Limb (tissue), 2 donors: Measurements from ENCODE around the gene LENG8.
"Not testable (repeated sequence)": the region's sequence is repeated elsewhere in the genome, so short reads cannot be mapped to it uniquely, and the experiment has no call there.

Experiments
- DNase-seq, 2 donors: peaks; one replicate each; pipeline ENCODE4 v3.0.0-alpha.2; 2016; ENCODE audit errors: extremely low spot score in 2 of 2

The LENG8 gene

GRCh38 chr19:54439174-54439851 is 9.7 kb upstream of the LENG8 start:
- DNase-seq = peak in 1 of 2 donors; percentile 74

DNA sequence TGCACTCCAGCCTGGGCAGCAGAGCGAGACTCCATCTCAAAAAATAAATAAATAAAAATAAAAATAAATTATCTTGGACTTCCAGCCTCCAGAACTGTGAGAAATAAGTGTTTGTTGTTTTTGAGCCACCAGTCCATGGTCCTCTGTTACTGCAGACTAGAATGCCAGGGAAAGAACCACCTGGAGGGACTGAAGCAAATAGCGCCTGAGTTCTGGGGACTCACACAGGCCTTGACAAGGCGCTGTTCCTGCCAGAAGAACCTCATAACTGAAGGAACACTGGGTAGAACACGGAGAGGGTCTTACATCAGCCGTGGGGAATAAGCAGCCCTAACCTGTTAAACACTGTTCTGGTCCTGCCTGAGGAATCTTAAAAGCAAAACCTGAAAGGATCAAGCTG is 8.4 kb upstream of the LENG8 start:
- no peak for DNase-seq

DNA sequence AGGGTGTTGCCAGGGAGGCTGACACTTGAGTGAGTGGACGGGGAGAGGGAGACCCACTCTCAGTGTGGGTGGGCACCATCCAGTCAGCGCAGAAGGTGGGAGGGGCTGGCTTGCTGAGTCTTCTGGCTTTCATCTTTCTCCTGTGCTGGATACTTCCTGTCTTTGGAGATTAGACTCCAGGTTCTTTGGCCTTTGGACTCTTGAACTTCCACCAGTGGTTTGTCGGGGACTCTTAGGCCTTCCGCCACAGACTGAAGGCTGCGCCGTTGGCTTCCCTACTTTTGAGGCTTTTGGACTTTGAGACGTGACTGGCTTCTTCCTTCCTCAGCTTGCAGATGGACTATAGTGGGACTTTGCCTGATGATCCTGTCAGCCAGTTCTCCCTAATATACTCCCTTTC is 4.3 kb upstream of the LENG8 start:
- no peak for DNase-seq

GRCh38 chr19:54446349-54446748 is 2.6 kb upstream of the LENG8 start:
- not testable (repeated sequence) for DNase-seq

GRCh38 chr19:54448040-54448773 is 792 bp upstream of the LENG8 start:
- DNase-seq = peak in 1 of 2 donors; percentile 82

DNA sequence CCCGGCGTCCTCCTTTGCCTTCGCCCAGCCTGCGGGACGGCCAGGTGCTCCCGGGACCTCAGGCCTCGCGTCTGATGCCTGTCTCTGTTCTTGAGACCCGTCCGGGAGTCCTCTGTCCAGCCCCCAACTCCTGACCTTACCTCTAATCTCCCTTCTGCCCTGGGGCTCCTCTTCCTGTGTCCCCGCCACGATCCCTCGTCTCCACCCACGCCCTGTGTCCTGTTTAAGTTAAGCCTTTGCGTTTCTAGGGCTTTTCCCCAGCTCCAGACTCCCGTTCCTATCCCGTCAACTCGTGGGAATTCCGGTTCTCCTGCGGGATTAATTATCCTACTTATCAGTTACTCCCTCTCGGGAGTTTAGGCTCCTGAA is 686 bp downstream of the LENG8 start:
- no peak for DNase-seq

- no peak for DNase-seq
Observed at GRCh38 chr19:54451331-54451871, 2.4 kb downstream of the LENG8 start.

DNA sequence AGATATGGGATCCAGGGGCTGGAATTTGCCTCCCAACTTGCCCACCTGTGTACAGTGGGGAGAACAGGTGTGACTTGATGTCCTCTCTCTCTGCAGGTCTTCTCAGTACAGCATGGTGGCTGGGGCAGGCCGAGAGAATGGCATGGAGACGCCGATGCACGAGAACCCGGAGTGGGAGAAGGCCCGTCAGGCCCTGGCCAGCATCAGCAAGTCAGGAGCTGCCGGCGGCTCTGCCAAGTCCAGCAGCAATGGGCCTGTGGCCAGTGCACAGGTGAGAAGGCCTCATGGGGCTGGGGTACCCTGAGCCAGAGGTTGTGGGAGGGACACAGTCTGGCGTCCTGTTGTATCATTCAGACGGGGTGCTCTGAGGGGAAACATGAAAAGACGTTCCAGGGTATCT is 3.0 kb downstream of the LENG8 start:
- no peak for DNase-seq

GRCh38 chr19:54452626-54453025 is 3.6 kb downstream of the LENG8 start:
- DNase-seq = no peak

GRCh38 chr19:54453921-54454780 is 5.2 kb downstream of the LENG8 start:
- no peak for DNase-seq

DNA sequence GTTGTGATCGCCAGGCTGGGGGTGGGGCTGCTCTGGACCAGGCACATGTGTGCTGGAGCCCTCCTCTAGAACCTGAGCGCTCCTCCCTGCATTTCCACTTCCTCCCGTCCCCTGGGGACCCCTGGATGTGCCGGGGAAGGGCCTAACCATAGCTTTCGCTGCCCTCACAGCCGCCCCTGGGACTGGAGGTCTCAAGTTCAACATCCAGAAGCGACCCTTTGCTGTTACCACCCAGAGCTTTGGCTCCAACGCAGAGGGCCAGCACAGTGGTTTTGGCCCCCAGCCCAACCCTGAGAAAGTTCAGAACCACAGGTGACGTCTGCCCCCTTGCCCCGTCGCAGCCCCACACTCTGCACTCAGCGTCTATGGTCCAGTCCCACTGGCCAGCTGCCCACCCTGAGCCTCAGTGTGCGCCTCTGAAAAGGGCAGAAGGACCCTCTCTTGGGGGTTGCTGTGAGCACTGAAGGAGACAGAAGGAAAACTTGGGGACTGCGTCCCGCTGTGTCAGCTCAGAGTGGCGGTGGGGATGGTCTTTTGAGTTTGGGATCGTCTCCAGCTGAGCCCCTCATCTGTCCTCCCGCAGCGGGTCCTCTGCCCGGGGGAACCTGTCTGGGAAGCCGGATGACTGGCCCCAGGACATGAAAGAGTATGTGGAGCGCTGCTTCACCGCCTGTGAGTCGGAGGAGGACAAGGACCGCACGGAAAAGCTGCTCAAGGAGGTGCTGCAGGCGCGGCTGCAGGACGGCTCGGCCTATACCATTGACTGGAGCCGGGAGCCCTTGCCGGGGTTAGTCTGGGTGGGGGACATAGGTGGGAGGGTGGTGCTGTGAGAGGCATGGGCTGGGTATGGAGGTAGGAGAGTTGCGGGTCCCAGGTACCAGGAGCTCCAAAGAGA is 6.0 kb downstream of the LENG8 start:
- DNase-seq = no peak

DNA sequence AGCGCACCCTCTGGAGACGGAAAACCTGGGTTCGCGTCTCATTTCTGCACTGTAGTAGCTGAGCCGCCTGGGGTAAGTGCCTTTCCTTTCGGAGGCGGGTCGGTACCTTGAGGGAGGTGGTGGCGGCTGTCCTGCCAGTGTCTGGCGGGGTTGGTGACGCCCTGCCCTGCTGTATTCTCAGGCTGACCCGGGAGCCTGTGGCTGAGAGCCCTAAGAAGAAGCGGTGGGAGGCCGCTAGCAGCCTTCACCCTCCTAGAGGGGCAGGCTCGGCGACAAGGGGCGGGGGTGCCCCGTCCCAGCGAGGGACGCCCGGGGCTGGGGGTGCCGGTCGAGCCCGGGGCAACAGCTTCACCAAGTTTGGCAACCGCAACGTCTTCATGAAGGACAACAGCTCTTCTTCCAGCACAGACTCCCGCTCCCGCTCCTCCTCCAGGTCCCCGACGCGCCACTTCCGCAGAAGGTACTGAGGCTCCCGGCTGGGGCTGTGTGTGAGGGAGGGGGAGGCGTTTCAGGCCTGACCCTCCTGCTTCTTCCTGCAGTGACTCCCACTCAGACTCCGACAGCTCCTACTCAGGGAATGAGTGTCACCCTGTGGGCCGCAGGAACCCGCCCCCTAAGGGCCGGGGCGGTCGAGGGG is 6.9 kb downstream of the LENG8 start:
- DNase-seq = no peak

- no peak for DNase-seq
Observed at GRCh38 chr19:54456423-54457373, 7.7 kb downstream of the LENG8 start.

DNA sequence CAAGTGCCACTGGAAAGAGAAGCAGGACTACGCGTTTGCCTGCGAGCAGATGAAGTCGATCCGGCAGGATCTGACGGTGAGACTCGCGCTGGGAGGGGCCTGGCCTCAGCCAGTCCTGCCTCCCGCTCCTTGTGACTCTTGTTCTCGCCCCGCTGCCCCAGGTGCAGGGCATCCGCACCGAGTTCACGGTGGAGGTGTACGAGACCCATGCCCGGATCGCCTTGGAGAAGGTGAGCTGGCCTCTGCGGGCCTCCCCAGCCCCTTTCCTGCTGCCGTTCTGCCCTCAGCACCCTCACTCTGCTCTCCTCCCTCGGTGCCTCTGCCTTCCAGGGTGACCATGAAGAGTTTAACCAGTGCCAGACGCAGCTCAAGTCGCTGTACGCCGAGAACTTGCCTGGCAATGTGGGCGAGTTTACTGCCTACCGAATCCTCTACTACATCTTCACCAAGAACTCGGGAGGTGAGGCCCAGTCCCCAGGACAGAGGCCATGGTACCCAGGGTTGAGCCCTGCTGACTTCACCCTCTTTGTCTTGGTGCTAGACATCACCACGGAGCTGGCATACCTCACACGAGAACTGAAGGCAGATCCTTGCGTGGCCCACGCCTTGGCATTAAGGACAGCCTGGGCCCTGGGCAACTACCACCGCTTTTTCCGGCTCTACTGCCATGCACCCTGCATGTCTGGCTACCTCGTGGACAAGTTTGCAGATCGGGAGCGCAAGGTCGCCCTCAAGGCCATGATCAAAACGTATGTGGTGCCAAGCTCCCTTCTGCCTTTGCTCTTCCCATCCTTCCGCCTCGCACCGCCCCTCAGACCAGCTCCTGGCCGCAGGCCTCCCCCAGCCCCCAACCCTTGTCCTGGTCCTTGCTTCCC is 9.0 kb downstream of the LENG8 start:
- no peak for DNase-seq

DNA sequence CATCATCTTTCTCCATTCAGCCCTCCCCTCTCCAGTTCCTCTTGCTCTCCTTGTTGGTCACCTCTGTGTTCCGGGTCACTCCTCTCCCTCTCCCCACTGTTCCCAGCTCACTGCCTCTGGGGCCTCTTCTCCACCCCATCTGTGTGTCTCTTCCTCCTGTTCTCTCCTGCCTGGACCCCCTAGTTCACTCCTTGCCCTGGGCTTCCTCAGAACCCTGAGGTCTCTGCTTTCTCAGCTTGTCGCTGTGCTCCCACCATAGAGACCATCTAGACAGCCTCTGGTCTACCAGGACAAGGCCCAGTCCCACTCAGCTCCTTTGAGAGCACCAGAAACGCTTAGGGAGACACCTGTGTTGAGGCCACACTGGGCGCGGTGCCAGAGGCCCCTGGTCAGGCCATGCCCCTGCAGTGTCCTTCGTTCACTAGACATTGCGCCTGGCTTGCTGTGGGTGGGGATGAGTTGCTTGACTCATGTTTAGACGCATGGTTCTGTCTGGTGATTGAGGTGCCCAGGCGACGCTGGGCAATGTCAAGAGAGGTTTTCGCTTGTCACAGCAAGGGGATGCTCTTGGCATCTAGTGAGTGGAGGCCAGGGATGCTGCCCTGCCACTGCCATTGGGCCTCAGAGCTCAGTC is 9.8 kb downstream of the LENG8 start:
- DNase-seq = no peak

DNA sequence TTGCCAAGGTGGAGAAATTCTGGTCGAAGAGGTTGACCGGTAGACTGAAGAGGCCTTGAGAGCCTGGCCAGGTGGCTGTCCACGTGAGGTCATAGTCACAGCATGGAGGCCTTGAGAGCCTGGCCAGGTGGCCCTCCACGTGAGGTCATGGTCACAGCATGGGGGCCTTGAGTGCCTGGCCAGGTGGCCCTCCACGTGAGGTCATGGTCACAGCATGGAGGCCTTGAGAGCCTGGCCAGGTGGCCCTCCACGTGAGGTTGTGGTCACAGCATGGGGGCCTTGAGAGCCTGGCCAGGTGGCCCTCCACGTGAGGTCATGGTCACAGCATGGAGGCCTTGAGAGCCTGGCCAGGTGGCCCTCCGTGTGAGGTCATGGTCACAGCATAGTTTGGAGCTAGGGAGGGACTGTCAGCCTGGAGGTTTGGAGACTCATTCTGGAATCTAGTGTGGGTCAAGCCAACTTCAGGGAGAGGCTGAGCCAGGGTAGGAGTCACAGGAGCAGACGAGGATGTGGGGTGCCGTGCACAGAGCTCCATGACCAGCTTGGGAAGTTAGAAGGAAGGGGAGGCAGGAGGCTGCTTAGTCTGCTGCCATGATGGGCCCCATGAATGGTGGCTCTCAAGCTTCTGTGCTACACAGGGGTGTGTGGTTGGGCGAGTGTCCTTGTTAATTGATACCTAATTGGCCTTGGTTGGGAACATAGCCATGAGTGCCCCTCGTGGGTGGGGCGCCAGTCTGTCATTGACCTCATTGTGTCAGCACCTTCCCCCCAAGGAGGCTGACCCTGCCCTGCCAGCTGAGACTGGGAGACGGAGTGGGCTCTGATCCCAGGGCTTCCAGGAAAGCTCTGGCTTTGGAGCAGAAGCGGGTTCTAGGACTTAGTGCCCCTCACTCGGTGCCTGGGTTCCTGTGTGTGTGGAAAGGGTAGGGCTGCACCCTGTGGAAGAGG is 10.6 kb downstream of the LENG8 start:
- no peak for DNase-seq
